Esophagus squamous epithelium (tissue), 5 donors: ENCODE measurements around the gene ARHGAP32. TPM values are rescaled to one million over a fixed set of nuclear protein-coding genes. Genes with fewer than 3 reads are reported as not detected.

Experiments used
- DNase-seq: peaks from one replicate; lab custom pipeline; 2025; lab: John Stamatoyannopoulos, UW
- H3K27ac ChIP-seq, 4 donors: fragments of 200-600 bp; sonication (generic); one replicate each; pipeline ENCODE4 v1.5.1; 2016 to 2019; ENCODE audit warnings: mild to moderate bottlenecking in 1 of 4
- H3K27me3 ChIP-seq, 4 donors: fragments of 200-600 bp; sonication (generic); 1 replicate in 3 of 4; 2 replicates in 1 of 4; pipeline versions ENCODE4 v1.5.1 to v1.6.0; 2017 to 2021; ENCODE audit warnings: antibody characterized with exemption in 1 of 4
- H3K36me3 ChIP-seq, 3 donors: fragments of 200-600 bp; sonication (generic); one replicate each; pipeline ENCODE4 v1.5.1; 2016 to 2019
- H3K4me1 ChIP-seq, 3 donors: fragments of 200-600 bp; sonication (generic); one replicate each; pipeline ENCODE4 v1.5.1; 2017 to 2019
- H3K4me3 ChIP-seq, 4 donors: fragments of 200-600 bp; sonication (generic); 1 replicate in 3 of 4; 2 replicates in 1 of 4; pipeline ENCODE4 v1.5.1; 2016 to 2019; ENCODE audit warnings: mild to moderate bottlenecking in 2 of 4, moderate library complexity in 1 of 4
- H3K9me3 ChIP-seq, 3 donors: fragments of 200-600 bp; sonication (generic); one replicate each; pipeline ENCODE4 v1.5.1; 2016 to 2019
- CTCF ChIP-seq, 6 experiments: fragments of 450-650 bp in 4 of 6; fragments of 200-600 bp in 2 of 6; sonication (generic) in 2 of 6; IDR thresholded peaks; one replicate each; pipeline ENCODE4 v1.5.1; 2016 to 2019; ENCODE audit warnings: antibody characterized with exemption in 6 of 6, mild to moderate bottlenecking in 4 of 6, moderate library complexity in 4 of 6
- POLR2A ChIP-seq, 4 donors: fragments of 450-650 bp; IDR thresholded peaks; one replicate each; pipeline ENCODE4 v1.6.1; 2017; ENCODE audit warnings: antibody characterized with exemption in 4 of 4, mild to moderate bottlenecking in 4 of 4, moderate library complexity in 3 of 4
- WGBS, 2 donors: methylation state at CpG; one replicate each; pipeline ENCODE4 v1.1.5; 2018; 5-methylcytosine and 5-hydroxymethylcytosine counted together
- intact Hi-C: fragments of 100-400 bp; cut with DNase I; formaldehyde crosslinking; loops from one replicate; pipeline ENCODE4 v1.15.0; 2022
- total RNA-seq, 4 donors: library from RNA; depleted of rRNA; stranded (reverse); fragments of >200 nt; gene quantifications; one replicate each; pipeline ENCODE4 v1.1.0, GENCODE V29; 2016
- donor health status: DM: yes; HTN: yes; CAD: no.

ARHGAP32 gene
- total RNA-seq, 4 donors from 2014 or later = 33.5 to 73.6 (median 61.0) TPM

DNA sequence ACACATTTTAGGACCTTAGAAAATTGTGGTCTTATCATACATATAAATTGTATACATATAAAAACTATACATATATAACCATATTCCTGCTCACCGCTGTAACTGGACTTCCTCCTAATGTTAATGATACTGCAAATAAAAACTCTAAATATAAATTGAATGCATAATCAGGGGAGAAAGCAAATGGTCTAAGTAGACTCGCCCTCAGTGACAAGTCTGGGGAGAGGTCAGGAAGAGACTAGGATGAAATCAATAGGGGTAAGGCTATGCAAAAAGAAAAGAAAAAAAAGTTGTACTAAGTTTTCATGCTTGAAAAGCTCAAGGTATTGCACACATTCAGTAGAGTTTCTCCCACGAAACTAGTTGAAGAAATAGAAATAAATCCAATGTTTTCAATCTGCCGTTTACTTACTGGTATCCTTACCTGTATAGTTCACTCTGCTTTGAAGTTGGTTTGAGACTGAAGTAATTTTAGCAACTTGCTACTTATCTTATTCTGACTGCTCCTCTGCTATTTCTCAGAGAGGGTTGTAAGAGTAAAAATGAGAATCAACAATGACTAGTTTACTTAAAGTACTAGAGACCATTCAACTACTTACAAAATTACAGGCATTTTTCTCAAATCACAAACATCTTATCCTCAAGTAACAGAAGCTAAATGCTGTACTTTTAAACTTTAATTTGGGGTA, 12.2 kb upstream of the ARHGAP32 start:
- no peak for DNase-seq
- Histone ChIP-seq H3K27me3 (no peaks in the 10 kb centered on the region), H3K4me1 (peaks cover 0 to 17% (median 0%) of the 10 kb centered on the region in 3 donors), H3K9me3 (no peaks in the 10 kb centered on the region), H3K36me3 (peaks cover 0 to 6% (median 0%) of the 10 kb centered on the region in 3 donors), H3K4me3 (no peak overlapping the region), H3K27ac (no peak overlapping the region)
- WGBS, 2 donors = 79 to 86% methylated on average over 4 of the region's 4 CpGs
- intact Hi-C loops = no loop called here
- TF ChIP-seq CTCF (IDR thresholded peaks at IDR 0.05) = no peak
- no peak for TF ChIP-seq POLR2A (IDR thresholded peaks at IDR 0.05)

GRCh38 chr11:129202646-129203045, 10.5 kb upstream of the ARHGAP32 start:
- no peak for DNase-seq
- intact Hi-C loops = no loop called here

DNA sequence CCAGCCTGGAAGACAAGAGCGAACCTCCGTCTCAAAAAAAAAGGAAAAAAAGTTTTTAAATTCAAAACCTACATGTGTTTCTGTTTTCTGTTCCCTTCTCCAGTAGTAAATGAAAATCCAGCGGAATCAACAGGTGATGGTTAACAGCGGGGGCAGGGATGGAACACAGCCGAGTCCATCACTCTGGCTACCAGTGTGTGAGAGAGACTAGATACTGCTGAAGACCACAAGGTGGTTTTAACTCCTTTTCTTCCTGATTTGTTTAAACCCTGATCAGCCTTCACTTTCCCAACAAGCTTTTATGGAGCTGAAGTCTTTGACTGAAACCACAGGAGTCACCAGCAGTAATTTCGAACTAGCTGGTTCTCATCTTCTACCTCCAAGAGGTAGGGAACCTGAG, 3.6 kb upstream of the ARHGAP32 start:
- no peak overlapping the region for H3K4me3 ChIP-seq
- intact Hi-C loops = no loop called here
- 88 to 95% methylated on average over 4 to 6 of the region's 6 CpGs for WGBS, 2 donors

More at GRCh38 chr11:129202646-129203045, 10.5 kb upstream of the ARHGAP32 start:
- TF ChIP-seq POLR2A (IDR thresholded peaks at IDR 0.05) (no peak), CTCF (IDR thresholded peaks at IDR 0.05) (no peak)
- no peaks in the 10 kb centered on the region for H3K9me3 ChIP-seq
- peaks cover 0 to 8% (median 0%) of the 10 kb centered on the region in 3 donors for H3K36me3 ChIP-seq
- H3K27me3 ChIP-seq = no peaks in the 10 kb centered on the region
- no peak overlapping the region for H3K27ac ChIP-seq
- 89 to 90% methylated on average over 5 of the region's 5 CpGs for WGBS, 2 donors
- no peak overlapping the region for H3K4me3 ChIP-seq
- peaks cover 0 to under 1% (median 0%) of the 10 kb centered on the region in 3 donors for H3K4me1 ChIP-seq

GRCh38 chr11:129191649-129192048, 476 bp downstream of the ARHGAP32 start:
- no peaks in the 10 kb centered on the region for H3K36me3 ChIP-seq
- H3K4me1 ChIP-seq = peaks cover 5 to 46% (median 13%) of the 10 kb centered on the region in 3 donors
- WGBS, 2 donors = 30 to 51% methylated on average over 4 of the region's 4 CpGs
- intact Hi-C loops = no loop called here
- DNase-seq = no peak
- TF ChIP-seq POLR2A (IDR thresholded peaks at IDR 0.05) (no peak), CTCF (IDR thresholded peaks at IDR 0.05) (no peak)
- peaks cover 0 to 3% (median 0%) of the 10 kb centered on the region in 3 donors for H3K9me3 ChIP-seq
- peak overlapping the region; percentile 21 to 54 (median 40) for H3K4me3 ChIP-seq
- H3K27ac ChIP-seq = peak overlapping the region; percentile 77 to 89 (median 86)
- H3K27me3 ChIP-seq = no peaks in the 10 kb centered on the region

More for the DNA sequence above, 3.6 kb upstream of the ARHGAP32 start:
- peaks cover 0 to 18% (median 7%) of the 10 kb centered on the region in 3 donors for H3K4me1 ChIP-seq
- H3K36me3 ChIP-seq = peaks cover 0 to 8% (median 0%) of the 10 kb centered on the region in 3 donors
- no peaks in the 10 kb centered on the region for H3K9me3 ChIP-seq
- no peak for TF ChIP-seq CTCF (IDR thresholded peaks at IDR 0.05)
- TF ChIP-seq POLR2A (IDR thresholded peaks at IDR 0.05) = no peak
- DNase-seq = no peak
- no peaks in the 10 kb centered on the region for H3K27me3 ChIP-seq
- no peak overlapping the region for H3K27ac ChIP-seq

DNA sequence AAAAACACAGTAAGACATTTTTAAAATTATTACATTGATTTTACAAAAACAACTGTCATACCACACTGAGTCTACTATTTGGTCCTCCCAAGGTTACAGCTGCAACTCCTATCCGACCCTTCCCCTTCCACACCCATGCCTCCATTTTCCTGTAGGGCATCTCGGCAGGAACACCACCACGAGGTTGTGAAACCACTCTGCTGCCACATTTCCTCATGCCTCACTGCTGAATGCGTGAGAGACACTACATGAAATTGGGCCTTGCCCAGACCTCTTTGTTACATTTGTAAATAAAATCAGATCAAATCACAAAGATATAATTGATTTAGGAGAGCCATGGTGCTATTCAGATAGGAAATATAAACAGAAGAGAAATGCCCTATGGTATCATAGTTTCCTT, 2.0 kb downstream of the ARHGAP32 start:
- no peak for DNase-seq
- no peaks in the 10 kb centered on the region for H3K36me3 ChIP-seq
- H3K4me1 ChIP-seq = peaks cover 5 to 56% (median 13%) of the 10 kb centered on the region in 3 donors
- H3K27ac ChIP-seq = peak overlapping the region; percentile 50 to 89 (median 86)
- H3K27me3 ChIP-seq = no peaks in the 10 kb centered on the region
- TF ChIP-seq POLR2A (IDR thresholded peaks at IDR 0.05) = no peak
- no peak for TF ChIP-seq CTCF (IDR thresholded peaks at IDR 0.05)
- intact Hi-C loops = no loop called here
- peak overlapping the region in 1 of 4 donors; percentile 42 for H3K4me3 ChIP-seq
- 24 to 26% methylated on average over 4 of the region's 4 CpGs for WGBS, 2 donors
- peaks cover 0 to 3% (median 0%) of the 10 kb centered on the region in 3 donors for H3K9me3 ChIP-seq
